Measurements from ENCODE around the gene KIF5B.

- TF ChIP-seq, protein P1, sequence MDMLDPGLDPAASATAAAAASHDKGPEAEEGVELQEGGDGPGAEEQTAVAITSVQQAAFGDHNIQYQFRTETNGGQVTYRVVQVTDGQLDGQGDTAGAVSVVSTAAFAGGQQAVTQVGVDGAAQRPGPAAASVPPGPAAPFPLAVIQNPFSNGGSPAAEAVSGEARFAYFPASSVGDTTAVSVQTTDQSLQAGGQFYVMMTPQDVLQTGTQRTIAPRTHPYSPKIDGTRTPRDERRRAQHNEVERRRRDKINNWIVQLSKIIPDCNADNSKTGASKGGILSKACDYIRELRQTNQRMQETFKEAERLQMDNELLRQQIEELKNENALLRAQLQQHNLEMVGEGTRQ (IDR thresholded peaks at IDR 0.05; ENCODE audit: low read length) = no peak
- TF ChIP-seq, protein P2, sequence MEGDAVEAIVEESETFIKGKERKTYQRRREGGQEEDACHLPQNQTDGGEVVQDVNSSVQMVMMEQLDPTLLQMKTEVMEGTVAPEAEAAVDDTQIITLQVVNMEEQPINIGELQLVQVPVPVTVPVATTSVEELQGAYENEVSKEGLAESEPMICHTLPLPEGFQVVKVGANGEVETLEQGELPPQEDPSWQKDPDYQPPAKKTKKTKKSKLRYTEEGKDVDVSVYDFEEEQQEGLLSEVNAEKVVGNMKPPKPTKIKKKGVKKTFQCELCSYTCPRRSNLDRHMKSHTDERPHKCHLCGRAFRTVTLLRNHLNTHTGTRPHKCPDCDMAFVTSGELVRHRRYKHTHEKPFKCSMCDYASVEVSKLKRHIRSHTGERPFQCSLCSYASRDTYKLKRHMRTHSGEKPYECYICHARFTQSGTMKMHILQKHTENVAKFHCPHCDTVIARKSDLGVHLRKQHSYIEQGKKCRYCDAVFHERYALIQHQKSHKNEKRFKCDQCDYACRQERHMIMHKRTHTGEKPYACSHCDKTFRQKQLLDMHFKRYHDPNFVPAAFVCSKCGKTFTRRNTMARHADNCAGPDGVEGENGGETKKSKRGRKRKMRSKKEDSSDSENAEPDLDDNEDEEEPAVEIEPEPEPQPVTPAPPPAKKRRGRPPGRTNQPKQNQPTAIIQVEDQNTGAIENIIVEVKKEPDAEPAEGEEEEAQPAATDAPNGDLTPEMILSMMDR (IDR thresholded peaks at IDR 0.05; ENCODE audit: control extremely low read depth in 1 of 3, insufficient read depth in 1 of 3, low read depth in 1 of 3, low read length in 3 of 3) = no peak
- TF ChIP-seq POLR2A (IDR thresholded peaks at IDR 0.05; ENCODE audit: control extremely low read depth in 1 of 2, low read depth in 2 of 2, low read length in 2 of 2) = no peak
- TF ChIP-seq MAFK (IDR thresholded peaks at IDR 0.05; ENCODE audit: low read depth, low read length) = no peak
- TF ChIP-seq RAD21 (IDR thresholded peaks at IDR 0.05 in 1 of 2, conservative IDR thresholded peaks at IDR 0.05 in 1 of 2; ENCODE audit: low read depth in 2 of 2, low read length in 2 of 2) = no peak
- no peak for TF ChIP-seq JUND (IDR thresholded peaks at IDR 0.05; ENCODE audit: low read length)
Measured at GRCh38 chr10:32073128-32073527, 16.9 kb upstream of the KIF5B start.
